Liver (tissue), 3 donors: ENCODE measurements around the gene TXNRD2.

Source experiments
- EGR1 ChIP-seq, 2 donors: IDR thresholded peaks; 2 replicates each; pipeline ENCODE4 v1.6.1; 2016 to 2018; ENCODE audit warnings: antibody characterized with exemption in 2 of 2, low read depth in 2 of 2
- GABPA ChIP-seq, 2 donors: IDR thresholded peaks in 1 of 2; conservative IDR thresholded peaks in 1 of 2; 2 replicates each; pipeline ENCODE4 v1.6.1; 2016; ENCODE audit warnings: antibody characterized with exemption in 2 of 2, mild to moderate bottlenecking in 1 of 2, moderate library complexity in 1 of 2
- JUND ChIP-seq, 2 donors: IDR thresholded peaks; 2 replicates each; pipeline ENCODE4 v1.6.1; 2016; ENCODE audit warnings: antibody characterized with exemption in 2 of 2
- NR2F2 ChIP-seq: IDR thresholded peaks from 2 replicates; pipeline ENCODE4 v1.6.1; 2016; ENCODE audit warnings: antibody characterized with exemption
- RAD21 ChIP-seq, 2 donors: IDR thresholded peaks; 2 replicates each; pipeline ENCODE4 v1.6.1; 2016; ENCODE audit warnings: antibody characterized with exemption in 2 of 2, mild to moderate bottlenecking in 2 of 2
- REST ChIP-seq: IDR thresholded peaks from 2 replicates; pipeline ENCODE4 v1.6.1; 2016; ENCODE audit warnings: antibody characterized with exemption, mild to moderate bottlenecking
- RXRA ChIP-seq, 2 donors: IDR thresholded peaks; 2 replicates each; pipeline ENCODE4 v1.6.1; 2017 to 2018; ENCODE audit warnings: antibody characterized with exemption in 2 of 2, mild to moderate bottlenecking in 1 of 2
- SP1 ChIP-seq: IDR thresholded peaks from 2 replicates; pipeline ENCODE4 v1.6.1; 2018; ENCODE audit warnings: antibody characterized with exemption, mild to moderate bottlenecking
- TAF1 ChIP-seq: conservative IDR thresholded peaks from 2 replicates; pipeline ENCODE4 v1.6.1; 2016; ENCODE audit warnings: antibody characterized with exemption, mild to moderate bottlenecking
- TF ChIP-seq, protein P1 (sequence below): fragments of 150-350 bp; IDR thresholded peaks from 2 replicates; pipeline ENCODE4 v1.5.1; 2017; ENCODE audit warnings: improper control_type of control experiment, low read depth, low read length; ENCODE audit not compliant: missing input control
- TF ChIP-seq, protein P2 (sequence below): IDR thresholded peaks from 2 replicates; pipeline ENCODE4 v1.6.1; 2016; ENCODE audit warnings: antibody characterized with exemption
- TF ChIP-seq, protein P3 (sequence below): IDR thresholded peaks from 2 replicates; pipeline ENCODE4 v1.6.1; 2016; ENCODE audit warnings: antibody characterized with exemption
- donor health status: healthy.
- donor health status: healthy.

DNA sequence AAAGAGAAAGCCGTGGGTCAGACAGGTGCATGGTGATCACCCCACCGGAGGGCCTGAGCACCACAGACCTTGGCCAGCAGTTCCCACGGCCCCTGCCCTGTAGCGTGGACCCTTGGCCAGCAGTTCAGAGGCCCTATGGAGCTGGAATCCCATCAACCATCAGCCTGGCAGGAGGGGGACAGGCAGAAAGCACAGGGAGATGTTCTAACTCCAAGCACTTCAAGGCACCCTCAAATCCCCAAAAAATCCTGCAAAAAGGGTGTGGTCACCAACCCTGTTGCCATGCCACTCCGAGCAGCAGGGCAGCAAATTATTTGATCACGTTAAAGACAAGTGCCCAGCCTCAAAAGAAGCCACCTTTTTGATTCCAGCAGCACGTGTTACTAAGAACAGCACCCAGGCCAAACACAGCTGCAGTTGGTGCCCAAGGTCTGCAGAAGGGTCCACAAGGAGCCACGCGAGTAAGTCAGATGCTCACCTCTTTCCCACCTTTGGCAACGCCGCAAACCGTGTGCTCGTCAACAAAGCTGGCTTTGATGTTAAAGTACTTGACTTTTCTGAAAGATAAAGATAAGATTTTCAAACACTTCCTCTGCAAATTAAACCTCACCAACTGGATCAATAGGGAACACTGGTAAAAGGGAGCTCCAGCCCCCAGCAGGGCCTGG is 26.2 kb downstream of the TXNRD2 start:
- TF ChIP-seq, protein P1, sequence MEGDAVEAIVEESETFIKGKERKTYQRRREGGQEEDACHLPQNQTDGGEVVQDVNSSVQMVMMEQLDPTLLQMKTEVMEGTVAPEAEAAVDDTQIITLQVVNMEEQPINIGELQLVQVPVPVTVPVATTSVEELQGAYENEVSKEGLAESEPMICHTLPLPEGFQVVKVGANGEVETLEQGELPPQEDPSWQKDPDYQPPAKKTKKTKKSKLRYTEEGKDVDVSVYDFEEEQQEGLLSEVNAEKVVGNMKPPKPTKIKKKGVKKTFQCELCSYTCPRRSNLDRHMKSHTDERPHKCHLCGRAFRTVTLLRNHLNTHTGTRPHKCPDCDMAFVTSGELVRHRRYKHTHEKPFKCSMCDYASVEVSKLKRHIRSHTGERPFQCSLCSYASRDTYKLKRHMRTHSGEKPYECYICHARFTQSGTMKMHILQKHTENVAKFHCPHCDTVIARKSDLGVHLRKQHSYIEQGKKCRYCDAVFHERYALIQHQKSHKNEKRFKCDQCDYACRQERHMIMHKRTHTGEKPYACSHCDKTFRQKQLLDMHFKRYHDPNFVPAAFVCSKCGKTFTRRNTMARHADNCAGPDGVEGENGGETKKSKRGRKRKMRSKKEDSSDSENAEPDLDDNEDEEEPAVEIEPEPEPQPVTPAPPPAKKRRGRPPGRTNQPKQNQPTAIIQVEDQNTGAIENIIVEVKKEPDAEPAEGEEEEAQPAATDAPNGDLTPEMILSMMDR, result no peak
- no peak for TF ChIP-seq REST
- no peak for TF ChIP-seq EGR1 (IDR thresholded peaks at IDR 0.05; ENCODE audit: low read depth in 2 of 2)
- TF ChIP-seq, protein P2, sequence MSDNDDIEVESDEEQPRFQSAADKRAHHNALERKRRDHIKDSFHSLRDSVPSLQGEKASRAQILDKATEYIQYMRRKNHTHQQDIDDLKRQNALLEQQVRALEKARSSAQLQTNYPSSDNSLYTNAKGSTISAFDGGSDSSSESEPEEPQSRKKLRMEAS, result no peak
- no peak for TF ChIP-seq GABPA (IDR thresholded peaks at IDR 0.05 in 1 of 2, conservative IDR thresholded peaks at IDR 0.05 in 1 of 2)
- TF ChIP-seq RAD21 (IDR thresholded peaks at IDR 0.05), result no peak
- TF ChIP-seq NR2F2, result no peak
- no peak for TF ChIP-seq TAF1
- no peak for TF ChIP-seq RXRA (IDR thresholded peaks at IDR 0.05)
- no peak for TF ChIP-seq SP1
- TF ChIP-seq, protein P3, sequence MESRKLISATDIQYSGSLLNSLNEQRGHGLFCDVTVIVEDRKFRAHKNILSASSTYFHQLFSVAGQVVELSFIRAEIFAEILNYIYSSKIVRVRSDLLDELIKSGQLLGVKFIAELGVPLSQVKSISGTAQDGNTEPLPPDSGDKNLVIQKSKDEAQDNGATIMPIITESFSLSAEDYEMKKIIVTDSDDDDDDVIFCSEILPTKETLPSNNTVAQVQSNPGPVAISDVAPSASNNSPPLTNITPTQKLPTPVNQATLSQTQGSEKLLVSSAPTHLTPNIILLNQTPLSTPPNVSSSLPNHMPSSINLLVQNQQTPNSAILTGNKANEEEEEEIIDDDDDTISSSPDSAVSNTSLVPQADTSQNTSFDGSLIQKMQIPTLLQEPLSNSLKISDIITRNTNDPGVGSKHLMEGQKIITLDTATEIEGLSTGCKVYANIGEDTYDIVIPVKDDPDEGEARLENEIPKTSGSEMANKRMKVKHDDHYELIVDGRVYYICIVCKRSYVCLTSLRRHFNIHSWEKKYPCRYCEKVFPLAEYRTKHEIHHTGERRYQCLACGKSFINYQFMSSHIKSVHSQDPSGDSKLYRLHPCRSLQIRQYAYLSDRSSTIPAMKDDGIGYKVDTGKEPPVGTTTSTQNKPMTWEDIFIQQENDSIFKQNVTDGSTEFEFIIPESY, result no peak
- no peak for TF ChIP-seq JUND (IDR thresholded peaks at IDR 0.05)
